Skeletal muscle satellite cell (primary cell): ENCODE data around the gene OR52H1. TPM values are rescaled to one million over a fixed set of nuclear protein-coding genes. Genes with fewer than 3 reads are reported as not detected.
A peak's percentile ranks its signal among the peaks of the same experiment; 100 is the strongest.
"Not testable (repeated sequence)": the region's sequence is repeated elsewhere in the genome, so short reads cannot be mapped to it uniquely, and the experiment has no call there.

ENCODE experiments used
- H3K27me3 ChIP-seq: 2 replicates; pipeline ENCODE4 v1.7.0; 2013; ENCODE audit warnings: low read length; ENCODE audit not compliant: control insufficient read depth, insufficient read depth
- H3K36me3 ChIP-seq: 2 replicates; pipeline ENCODE4 v1.7.0; 2013; ENCODE audit warnings: mild to moderate bottlenecking, control low read depth, low read length; ENCODE audit not compliant: insufficient read depth
- H3K4me1 ChIP-seq: 2 replicates; pipeline ENCODE4 v1.7.0; 2013; ENCODE audit warnings: low read length; ENCODE audit not compliant: control insufficient read depth, insufficient read depth
- H3K4me2 ChIP-seq: 2 replicates; pipeline ENCODE4 v1.7.0; 2013; ENCODE audit warnings: mild to moderate bottlenecking, low read length
- H3K4me3 ChIP-seq: 2 replicates; pipeline ENCODE4 v1.7.0; 2013; ENCODE audit warnings: low read length
- H3K9ac ChIP-seq: 2 replicates; pipeline ENCODE4 v1.7.0; 2013; ENCODE audit warnings: mild to moderate bottlenecking, low read depth, low read length, moderate library complexity
- H3K9me3 ChIP-seq: replicated peaks from 2 replicates; pipeline ENCODE4 v1.7.0; 2013; ENCODE audit warnings: mild to moderate bottlenecking, control low read depth, low read length
- total RNA-seq: library from RNA; depleted of rRNA; stranded (reverse); fragments of >200 nt; gene quantifications from 2 replicates; pipeline ENCODE4 v1.2.3, GENCODE V29; 2012; rRNA removed

OR52H1 gene
- total RNA-seq: under 0.01 TPM in 1 of 2 replicates, not detected in the other

DNA sequence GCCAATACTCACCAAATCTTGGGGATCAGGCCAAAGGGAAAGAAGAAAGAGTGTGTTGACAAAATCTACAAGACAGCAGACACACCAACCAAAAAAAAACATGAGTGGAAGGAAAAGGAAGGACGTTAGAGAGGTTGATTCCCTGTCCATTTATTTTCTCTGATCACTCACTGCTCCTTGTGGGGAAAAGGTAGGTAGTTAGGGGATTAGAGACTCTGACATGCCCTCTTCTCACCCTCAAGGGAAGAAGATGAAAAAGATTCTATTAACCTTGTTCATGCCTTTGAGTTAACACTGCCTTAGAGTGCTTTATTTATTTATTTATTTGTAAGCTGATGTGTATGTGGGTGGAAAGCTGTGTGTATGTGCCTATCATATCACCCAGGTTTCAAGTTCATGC lies at the start of gene OR52H1:
OR52H1 (minus strand) TSS at position 101 of the 400 bp plus-strand sequence. CDS start 3,035 bp downstream, outside the sequence.
- Histone ChIP-seq H3K27me3 (no peaks in the 10 kb centered on the region), H3K9ac (no peak within 1 kb of the TSS), H3K4me3 (no peak within 1 kb of the TSS), H3K4me2 (no peak within 1 kb of the TSS), H3K36me3 (no peaks in the 10 kb centered on the region), H3K9me3 (no peaks in the 10 kb centered on the region), H3K4me1 (peaks cover 12% of the 10 kb centered on the region)

DNA sequence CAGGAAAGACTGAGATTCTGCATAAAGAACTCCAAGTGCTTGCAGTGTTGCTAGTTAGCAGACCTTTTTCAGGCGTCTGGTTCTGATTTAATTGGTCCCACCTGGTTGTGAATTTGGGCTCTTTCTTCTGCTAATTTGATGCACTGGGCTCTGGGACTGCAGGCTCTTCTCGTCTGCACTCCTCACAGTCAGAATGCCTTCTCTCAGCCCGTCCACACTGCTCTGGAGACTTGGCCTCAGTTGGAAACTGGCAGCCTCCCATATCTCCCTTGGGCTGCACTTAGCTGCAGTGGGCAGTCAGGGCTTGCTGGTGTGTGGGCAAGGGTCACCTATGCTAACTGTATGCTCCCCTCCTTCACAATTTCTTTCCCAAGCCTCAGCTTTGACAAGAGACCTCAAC lies 49.6 kb upstream of the OR52H1 start:
- Histone ChIP-seq H3K4me1 (peaks cover 17% of the 10 kb centered on the region), H3K4me3 (no peak overlapping the region), H3K36me3 (no peaks in the 10 kb centered on the region), H3K4me2 (peak overlapping the region; percentile 78), H3K9me3 (no peaks in the 10 kb centered on the region), H3K27me3 (no peaks in the 10 kb centered on the region), H3K9ac (no peak overlapping the region)

DNA sequence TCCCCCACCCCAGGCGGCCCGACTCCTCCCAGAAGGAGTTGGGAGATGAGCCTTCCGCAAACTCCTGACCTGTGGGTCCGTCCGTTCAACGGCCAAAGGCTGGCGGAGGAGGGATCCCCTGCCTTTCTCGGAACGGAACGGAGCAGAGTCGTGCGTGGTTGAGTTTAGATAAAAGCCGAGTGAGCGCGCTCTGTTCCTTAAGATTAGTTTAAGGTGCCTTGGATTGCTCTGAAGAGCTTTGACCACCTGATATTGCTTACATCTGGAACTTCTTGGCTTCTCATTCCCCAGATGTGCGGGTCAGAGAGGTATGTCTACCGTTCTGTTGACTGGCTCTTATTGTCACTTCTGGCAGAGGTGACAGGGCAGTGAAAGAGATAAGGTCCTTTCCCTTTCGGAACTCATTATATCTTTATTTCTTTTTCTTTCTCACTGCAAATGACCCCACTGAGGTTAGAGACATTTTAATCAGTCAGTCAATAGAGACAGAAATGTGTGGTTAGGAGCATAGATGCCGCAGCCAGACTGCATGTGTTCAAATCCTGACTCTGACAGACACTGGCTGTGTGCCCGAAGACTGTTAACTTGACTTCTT lies 48.4 kb upstream of the OR52H1 start, which contains the start of gene TRIM6:
TRIM6 (plus strand) TSS at position 31 of the 595 bp plus-strand sequence; CDS start at position 292, 261 bp downstream.
- peak within 1 kb of the TSS; percentile 82 for H3K4me2 ChIP-seq
- H3K4me1 ChIP-seq: peaks cover 15% of the 10 kb centered on the region
- no peaks in the 10 kb centered on the region for H3K9me3 ChIP-seq
- H3K27me3 ChIP-seq: no peaks in the 10 kb centered on the region
- H3K4me3 ChIP-seq: peak within 1 kb of the TSS; percentile 72
- no peaks in the 10 kb centered on the region for H3K36me3 ChIP-seq
- H3K9ac ChIP-seq: peak within 1 kb of the TSS; percentile 72

DNA sequence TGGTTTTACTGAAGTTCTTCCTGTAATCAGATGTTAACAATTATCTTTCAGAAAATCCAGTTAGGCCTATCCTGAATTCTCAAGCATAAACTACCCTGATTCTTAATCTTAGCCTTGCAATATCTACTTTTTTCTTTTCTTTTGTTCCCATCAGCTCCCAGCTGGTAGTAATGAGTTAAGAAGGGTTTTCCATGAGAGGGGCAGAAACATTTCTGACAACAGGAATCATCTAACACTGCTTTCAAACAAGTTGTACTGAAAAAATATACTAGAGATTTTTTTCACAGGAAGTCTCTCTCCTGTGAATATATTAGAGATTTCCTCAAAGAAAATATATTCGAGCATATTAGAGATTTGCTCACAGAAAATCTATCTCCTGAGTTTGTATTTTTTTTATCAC lies 44.8 kb upstream of the OR52H1 start:
- Histone ChIP-seq H3K4me3 (no peak overlapping the region), H3K4me2 (no peak overlapping the region), H3K27me3 (no peaks in the 10 kb centered on the region), H3K9ac (no peak overlapping the region), H3K4me1 (peaks cover 15% of the 10 kb centered on the region), H3K36me3 (no peaks in the 10 kb centered on the region), H3K9me3 (no peaks in the 10 kb centered on the region)

DNA sequence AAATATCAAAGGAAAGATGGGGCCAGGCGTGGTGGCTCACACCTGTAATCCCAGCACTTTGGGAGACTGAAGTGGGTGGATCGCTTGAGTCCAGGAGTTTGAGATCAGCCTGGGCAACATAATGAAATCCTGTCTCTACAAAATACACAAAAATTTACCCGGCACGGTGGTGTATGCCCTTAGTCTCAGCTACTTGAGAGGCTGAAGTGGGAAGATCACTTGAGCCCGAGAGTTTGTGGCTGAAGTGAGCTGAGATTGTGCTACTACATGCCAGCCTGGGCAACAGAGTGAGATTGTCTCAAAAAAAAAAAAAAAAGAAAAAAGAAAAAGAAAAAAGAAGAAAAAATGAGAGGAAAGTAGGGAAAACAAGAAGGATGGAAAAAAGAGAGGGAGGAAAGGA lies 44.3 kb upstream of the OR52H1 start:
- H3K4me1 ChIP-seq: peaks cover 15% of the 10 kb centered on the region
- no peak overlapping the region for H3K4me2 ChIP-seq
- no peaks in the 10 kb centered on the region for H3K9me3 ChIP-seq
- H3K27me3 ChIP-seq: no peaks in the 10 kb centered on the region
- H3K36me3 ChIP-seq: no peaks in the 10 kb centered on the region
- H3K4me3 ChIP-seq: no peak overlapping the region
- H3K9ac ChIP-seq: no peak overlapping the region

DNA sequence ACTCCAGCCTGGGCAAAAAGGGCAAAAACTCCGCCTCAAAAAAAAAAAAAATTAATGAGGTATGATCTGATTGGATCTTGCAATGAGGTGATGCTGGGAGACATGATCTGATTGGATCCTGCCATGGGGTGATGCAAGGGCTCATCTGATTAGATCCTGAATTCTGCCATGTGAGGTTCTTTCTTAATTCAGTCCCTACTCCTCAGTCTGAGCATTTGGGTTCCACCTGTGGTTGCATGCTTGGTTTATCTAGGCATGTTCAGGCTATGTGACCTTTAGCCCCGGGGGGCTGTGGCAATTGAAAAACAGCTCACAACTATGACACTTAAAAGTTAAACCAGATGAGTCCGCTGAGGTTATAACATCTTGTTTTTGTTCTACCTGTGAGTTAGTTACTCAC lies 43.3 kb upstream of the OR52H1 start:
- Histone ChIP-seq H3K4me3 (no peak overlapping the region), H3K4me2 (no peak overlapping the region), H3K9me3 (no peaks in the 10 kb centered on the region), H3K27me3 (no peaks in the 10 kb centered on the region), H3K36me3 (no peaks in the 10 kb centered on the region), H3K9ac (no peak overlapping the region), H3K4me1 (peaks cover 6% of the 10 kb centered on the region)

DNA sequence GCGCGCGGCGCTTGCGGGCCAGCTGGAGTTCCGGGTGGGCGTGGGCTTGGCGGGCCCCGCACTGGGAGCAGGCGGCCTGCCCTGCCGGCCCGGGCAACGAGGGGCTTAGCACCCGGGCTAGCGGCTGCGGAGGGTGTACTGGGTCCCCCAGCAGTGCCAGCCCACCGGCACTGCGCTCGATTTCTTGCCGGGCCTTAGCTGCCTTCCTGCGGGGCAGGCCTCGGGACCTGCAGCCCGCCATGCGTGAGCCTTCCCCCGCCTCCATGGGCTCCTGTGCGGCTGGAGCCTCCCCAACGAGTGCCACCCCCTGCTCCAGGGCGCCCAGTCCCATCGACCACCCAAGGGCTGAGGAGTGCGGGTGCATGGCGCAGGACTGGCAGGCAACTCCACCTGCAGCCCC lies 41.6 kb upstream of the OR52H1 start:
- not testable (repeated sequence) for H3K36me3 ChIP-seq, H3K27me3 ChIP-seq, H3K4me3 ChIP-seq, H3K9ac ChIP-seq, H3K4me2 ChIP-seq, H3K9me3 ChIP-seq, H3K4me1 ChIP-seq

DNA sequence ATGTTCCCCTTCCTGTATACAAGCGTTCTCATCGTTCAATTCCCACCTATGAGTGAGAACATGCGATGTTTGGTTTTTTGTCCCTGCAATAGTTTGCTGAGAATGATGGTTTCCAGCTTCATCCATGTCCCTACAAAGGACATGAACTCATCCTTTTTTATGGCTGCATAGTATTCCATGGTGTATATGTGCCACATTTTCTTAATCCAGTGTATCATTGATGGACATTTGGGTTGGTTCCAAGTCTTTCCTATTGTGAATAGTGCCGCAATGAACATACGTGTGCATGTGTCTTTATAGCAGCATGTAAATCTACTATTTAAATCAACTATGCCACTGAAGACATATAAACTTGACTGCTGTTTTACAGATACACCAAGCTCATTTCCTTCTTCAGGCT lies 36.1 kb upstream of the OR52H1 start:
- not testable (repeated sequence) for H3K27me3 ChIP-seq, H3K36me3 ChIP-seq, H3K4me1 ChIP-seq, H3K4me3 ChIP-seq, H3K4me2 ChIP-seq, H3K9ac ChIP-seq, H3K9me3 ChIP-seq

DNA sequence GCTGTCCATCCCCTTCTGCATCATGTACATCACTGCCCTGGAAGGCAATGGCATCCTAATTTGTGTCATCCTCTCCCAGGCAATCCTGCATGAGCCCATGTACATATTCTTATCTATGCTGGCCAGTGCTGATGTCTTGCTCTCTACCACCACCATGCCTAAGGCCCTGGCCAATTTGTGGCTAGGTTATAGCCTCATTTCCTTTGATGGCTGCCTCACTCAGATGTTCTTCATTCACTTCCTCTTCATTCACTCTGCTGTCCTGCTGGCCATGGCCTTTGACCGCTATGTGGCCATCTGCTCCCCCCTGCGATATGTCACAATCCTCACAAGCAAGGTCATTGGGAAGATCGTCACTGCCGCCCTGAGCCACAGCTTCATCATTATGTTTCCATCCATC lies 32.7 kb upstream of the OR52H1 start:
- H3K36me3 ChIP-seq: no peaks in the 10 kb centered on the region
- peaks cover 3% of the 10 kb centered on the region for H3K27me3 ChIP-seq
- no peaks in the 10 kb centered on the region for H3K9me3 ChIP-seq
- no peak overlapping the region for H3K9ac ChIP-seq
- H3K4me3 ChIP-seq: no peak overlapping the region
- H3K4me1 ChIP-seq: no peaks in the 10 kb centered on the region
- no peak overlapping the region for H3K4me2 ChIP-seq

DNA sequence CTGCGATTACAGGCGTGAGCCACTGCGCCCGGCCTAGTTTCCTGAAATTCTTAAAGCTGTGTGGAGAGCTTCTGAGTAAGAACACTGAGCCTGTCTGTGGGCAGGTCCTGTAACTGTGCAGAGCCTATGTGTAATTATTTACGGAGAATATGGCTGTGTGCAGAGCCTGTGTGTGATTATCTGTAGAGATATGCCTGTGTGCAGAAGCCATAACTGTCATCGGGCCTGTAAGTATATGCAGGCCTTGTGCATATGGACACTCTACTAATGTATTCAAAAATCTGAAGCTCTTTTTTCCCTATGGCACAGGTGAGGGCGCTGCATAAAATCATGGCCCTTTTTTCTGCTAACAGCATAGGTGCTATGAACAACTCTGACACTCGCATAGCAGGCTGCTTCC lies 32.2 kb upstream of the OR52H1 start, which contains the start of gene OR52B6:
OR52B6 (plus strand) TSS at position 301 of the 400 bp plus-strand sequence; CDS start at position 301, 0 bp downstream.
- H3K4me3 ChIP-seq: no peak within 1 kb of the TSS
- H3K9me3 ChIP-seq: no peaks in the 10 kb centered on the region
- no peaks in the 10 kb centered on the region for H3K36me3 ChIP-seq
- H3K4me2 ChIP-seq: no peak within 1 kb of the TSS
- no peaks in the 10 kb centered on the region for H3K4me1 ChIP-seq
- peaks cover 3% of the 10 kb centered on the region for H3K27me3 ChIP-seq
- H3K9ac ChIP-seq: no peak within 1 kb of the TSS

DNA sequence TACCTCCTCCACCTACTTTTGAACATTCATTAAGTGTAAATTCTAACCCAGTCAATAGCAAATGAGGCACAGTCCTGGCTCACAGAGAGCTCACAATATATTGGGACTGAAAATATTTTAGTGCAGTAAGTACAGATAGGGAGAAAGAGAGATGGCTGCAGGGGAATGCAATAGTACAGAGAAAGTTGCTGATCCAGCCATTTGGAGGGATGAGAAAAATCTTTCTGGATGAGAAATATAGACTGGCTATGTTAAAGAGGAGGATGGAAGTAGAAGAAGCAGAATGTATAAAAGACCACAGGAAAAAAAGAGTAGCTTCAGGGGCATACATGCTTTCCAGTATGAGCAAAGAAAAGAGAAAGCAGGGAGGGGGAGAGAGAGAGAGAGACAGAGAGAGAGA lies 28.8 kb upstream of the OR52H1 start:
- Histone ChIP-seq H3K4me2 (no peak overlapping the region), H3K9me3 (no peaks in the 10 kb centered on the region), H3K36me3 (no peaks in the 10 kb centered on the region), H3K27me3 (peaks cover 3% of the 10 kb centered on the region), H3K4me1 (no peaks in the 10 kb centered on the region), H3K9ac (no peak overlapping the region), H3K4me3 (no peak overlapping the region)

DNA sequence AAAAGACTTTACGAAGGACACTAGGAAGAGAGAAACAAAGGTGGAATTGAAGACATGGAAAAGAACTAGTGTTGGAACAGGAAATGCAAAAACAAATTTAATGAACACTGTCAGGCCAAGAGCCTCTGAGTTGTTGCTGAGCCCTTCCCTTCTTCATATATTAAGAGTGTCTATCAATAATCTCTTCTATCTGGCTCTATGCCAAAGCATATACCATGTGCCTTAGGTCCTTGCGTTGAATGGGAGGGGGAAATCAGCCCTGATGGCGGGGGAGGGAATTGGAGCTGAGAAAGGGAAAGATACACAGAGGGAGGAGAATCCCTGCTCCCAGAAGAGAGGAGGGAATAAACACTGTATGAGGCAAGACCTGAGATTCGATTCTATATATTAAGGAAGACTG lies 26.8 kb upstream of the OR52H1 start:
- Histone ChIP-seq H3K4me1 (no peaks in the 10 kb centered on the region), H3K4me2 (no peak overlapping the region), H3K9me3 (no peaks in the 10 kb centered on the region), H3K36me3 (no peaks in the 10 kb centered on the region), H3K27me3 (peaks cover 3% of the 10 kb centered on the region), H3K4me3 (no peak overlapping the region), H3K9ac (no peak overlapping the region)
